GM19099 (cell line): ENCODE measurements around the gene LRSAM1.

Source experiments
- POLR2A ChIP-seq: IDR thresholded peaks from 3 replicates; pipeline ENCODE4 v1.6.1; 2011; ENCODE audit warnings: low read depth; ENCODE audit not compliant: insufficient read length; ENCODE audit errors: extremely low read depth

The LRSAM1 gene

GRCh38 chr9:127526655-127527559 is 75.6 kb downstream of the LRSAM1 start:
- no peak for TF ChIP-seq POLR2A

- TF ChIP-seq POLR2A: no peak
Measured at GRCh38 chr9:127527560-127528268, 76.4 kb downstream of the LRSAM1 start.

GRCh38 chr9:127528422-127529251 is 77.3 kb downstream of the LRSAM1 start:
- TF ChIP-seq POLR2A: no peak

- TF ChIP-seq POLR2A: no peak
Measured at GRCh38 chr9:127529671-127530070, 78.4 kb downstream of the LRSAM1 start.

GRCh38 chr9:127530206-127530941 is 79.1 kb downstream of the LRSAM1 start:
- TF ChIP-seq POLR2A: no peak

GRCh38 chr9:127531676-127532075 is 80.4 kb downstream of the LRSAM1 start:
- TF ChIP-seq POLR2A: no peak

- TF ChIP-seq POLR2A: no peak
Measured at GRCh38 chr9:127534250-127534906, 83.1 kb downstream of the LRSAM1 start.

GRCh38 chr9:127534931-127535330 is 83.6 kb downstream of the LRSAM1 start:
- no peak for TF ChIP-seq POLR2A

- no peak for TF ChIP-seq POLR2A
Measured at GRCh38 chr9:127535396-127535795, 84.1 kb downstream of the LRSAM1 start.

GRCh38 chr9:127535834-127536233 is 84.5 kb downstream of the LRSAM1 start:
- no peak for TF ChIP-seq POLR2A

- no peak for TF ChIP-seq POLR2A
Measured at GRCh38 chr9:127536499-127536898, 85.2 kb downstream of the LRSAM1 start.

- no peak for TF ChIP-seq POLR2A
Measured at GRCh38 chr9:127537014-127537413, 85.7 kb downstream of the LRSAM1 start.

- no peak for TF ChIP-seq POLR2A
Measured at GRCh38 chr9:127537792-127538191, 86.5 kb downstream of the LRSAM1 start.

- no peak for TF ChIP-seq POLR2A
Measured at GRCh38 chr9:127538849-127539258, 87.5 kb downstream of the LRSAM1 start.

GRCh38 chr9:127539259-127539981 is 88.1 kb downstream of the LRSAM1 start:
- TF ChIP-seq POLR2A: no peak
